Prostate gland (tissue), 2 donors: Measurements from ENCODE around the gene RTN4R. TPM values are rescaled to one million over a fixed set of nuclear protein-coding genes. Genes with fewer than 3 reads are reported as not detected.

ENCODE experiments used
- DNase-seq: peaks from one replicate; pipeline ENCODE4 v3.0.0-alpha.2; 2019; ENCODE audit warnings: low spot score
- H3K27ac ChIP-seq, 2 donors: fragments of 200-600 bp; sonication (generic); 2 replicates each; pipeline ENCODE4 v1.5.1; 2017 to 2019
- H3K27me3 ChIP-seq: fragments of 200-600 bp; sonication (generic); replicated peaks from 2 replicates; pipeline ENCODE4 v1.5.1; 2019; ENCODE audit not compliant: insufficient read depth
- H3K36me3 ChIP-seq, 2 donors: fragments of 200-600 bp; sonication (generic); 1 replicate in 1 of 2; 2 replicates in 1 of 2; pipeline versions ENCODE4 v1.5.1 to v1.8.1; 2017 to 2019
- H3K4me1 ChIP-seq: fragments of 200-600 bp; sonication (generic); replicated peaks from 2 replicates; pipeline ENCODE4 v1.5.1; 2019
- H3K4me3 ChIP-seq, 2 donors: fragments of 200-600 bp; sonication (generic); 2 replicates each; pipeline ENCODE4 v1.5.1; 2017 to 2019
- H3K9me3 ChIP-seq: fragments of 200-600 bp; sonication (generic); 2 replicates; pipeline ENCODE4 v1.5.1; 2017
- CTCF ChIP-seq, 4 experiments: fragments of 200-600 bp in 2 of 4; fragments of 450-650 bp in 2 of 4; sonication (generic) in 2 of 4; IDR thresholded peaks; 1 replicate in 3 of 4; 2 replicates in 1 of 4; pipeline ENCODE4 v1.5.1; 2016 to 2019; ENCODE audit warnings: antibody characterized with exemption in 4 of 4, mild to moderate bottlenecking in 2 of 4, moderate library complexity in 2 of 4
- POLR2A ChIP-seq: fragments of 450-650 bp; IDR thresholded peaks from one replicate; pipeline ENCODE4 v1.6.1; 2016; ENCODE audit warnings: antibody characterized with exemption, mild to moderate bottlenecking
- POLR2AphosphoS5 ChIP-seq: sonication (generic); formaldehyde crosslinking; IDR thresholded peaks from one replicate; pipeline ENCODE4 v1.6.1; 2017; ENCODE audit warnings: antibody characterized with exemption
- WGBS: methylation state at CpG from one replicate; pipeline ENCODE4 v1.1.5; 2018; 5-methylcytosine and 5-hydroxymethylcytosine counted together
- intact Hi-C: fragments of 100-400 bp; cut with DNase I; formaldehyde crosslinking; loops from one replicate; pipeline ENCODE4 v1.14.2; 2022
- total RNA-seq, 2 donors: library from RNA; depleted of rRNA; stranded (reverse); fragments of >200 nt; gene quantifications; one replicate each; pipeline ENCODE4 v1.1.0, GENCODE V29; 2016

Gene RTN4R
- total RNA-seq, 2 donors from 2014 or later = 4.4 to 6.0 TPM

GRCh38 chr22:20297414-20298109, 29.4 kb upstream of the RTN4R start:
- no peak overlapping the region for H3K4me3 ChIP-seq
- no peaks in the 10 kb centered on the region for H3K36me3 ChIP-seq
- intact Hi-C loops = no loop called here
- H3K4me1 ChIP-seq = no peaks in the 10 kb centered on the region
- TF ChIP-seq POLR2AphosphoS5 (no peak), POLR2A (no peak), CTCF (IDR thresholded peaks at IDR 0.05) (no peak)
- H3K9me3 ChIP-seq = no peaks in the 10 kb centered on the region
- no peak overlapping the region for H3K27ac ChIP-seq
- WGBS = 69% methylated on average over 9 of the region's 9 CpGs
- DNase-seq = no peak
- no peaks in the 10 kb centered on the region for H3K27me3 ChIP-seq

GRCh38 chr22:20296598-20296997, 28.5 kb upstream of the RTN4R start:
- intact Hi-C loops = no loop called here
- H3K27ac ChIP-seq = no peak overlapping the region
- no peak overlapping the region for H3K4me3 ChIP-seq
- DNase-seq = no peak
- H3K36me3 ChIP-seq = no peaks in the 10 kb centered on the region
- no peaks in the 10 kb centered on the region for H3K9me3 ChIP-seq
- no peak for TF ChIP-seq POLR2A
- no peak for TF ChIP-seq POLR2AphosphoS5
- no peak for TF ChIP-seq CTCF (IDR thresholded peaks at IDR 0.05)
- no peaks in the 10 kb centered on the region for H3K4me1 ChIP-seq
- H3K27me3 ChIP-seq = no peaks in the 10 kb centered on the region
- WGBS = 82% methylated on average over 9 of the region's 9 CpGs

- no peaks in the 10 kb centered on the region for H3K27me3 ChIP-seq
- no peak for DNase-seq
- H3K4me1 ChIP-seq = no peaks in the 10 kb centered on the region
- no peak overlapping the region for H3K4me3 ChIP-seq
- H3K27ac ChIP-seq = no peak overlapping the region
- intact Hi-C loops = no loop called here
- WGBS = 88% methylated on average over 12 of the region's 12 CpGs
- no peaks in the 10 kb centered on the region for H3K36me3 ChIP-seq
- TF ChIP-seq POLR2AphosphoS5 (no peak), POLR2A (no peak), CTCF (IDR thresholded peaks at IDR 0.05) (no peak)
- no peaks in the 10 kb centered on the region for H3K9me3 ChIP-seq
Measured at GRCh38 chr22:20295262-20296064, 27.3 kb upstream of the RTN4R start.

GRCh38 chr22:20292673-20293232, 24.6 kb upstream of the RTN4R start:
- H3K27ac ChIP-seq = no peak overlapping the region
- H3K4me3 ChIP-seq = no peak overlapping the region
- DNase-seq = no peak
- 71% methylated on average over 13 of the region's 13 CpGs for WGBS
- no peaks in the 10 kb centered on the region for H3K4me1 ChIP-seq
- TF ChIP-seq POLR2A (no peak), CTCF (IDR thresholded peaks at IDR 0.05) (no peak), POLR2AphosphoS5 (no peak)
- H3K27me3 ChIP-seq = no peaks in the 10 kb centered on the region
- H3K9me3 ChIP-seq = no peaks in the 10 kb centered on the region
- intact Hi-C loops = no loop called here
- H3K36me3 ChIP-seq = no peaks in the 10 kb centered on the region
